Kidney (tissue), 14 donors: ENCODE results near the gene MUCL3. TPM values are rescaled to one million over a fixed set of nuclear protein-coding genes. Genes with fewer than 3 reads are reported as not detected.
A peak's percentile ranks its signal among the peaks of the same experiment; 100 is the strongest.
"Not testable (repeated sequence)": the region's sequence is repeated elsewhere in the genome, so short reads cannot be mapped to it uniquely, and the experiment has no call there.

ENCODE experiments used
- DNase-seq, 5 donors: peaks; one replicate each; pipeline ENCODE4 v3.0.0-alpha.2; 2013 to 2020
- FAIRE-seq: peaks from 2 replicates; lab custom pipeline; 2012; peaks lifted over from hg19 to GRCh38; lab: Jason Lieb, UNC
- H3K27ac ChIP-seq, 2 donors: one replicate each; pipeline ENCODE4 v1.7.0; 2013; ENCODE audit warnings: low read depth in 2 of 2, low read length in 2 of 2, inconsistent platforms in 1 of 2
- H3K27me3 ChIP-seq: one replicate; pipeline ENCODE4 v1.7.1; 2013; ENCODE audit warnings: low read length, inconsistent platforms; ENCODE audit not compliant: control insufficient read depth, insufficient read depth
- H3K36me3 ChIP-seq, 3 donors: one replicate each; pipeline versions ENCODE4 v1.7.0 to v1.7.1; 2013; ENCODE audit warnings: low read length in 3 of 3, control low read depth in 1 of 3, inconsistent platforms in 1 of 3; ENCODE audit not compliant: insufficient read depth in 3 of 3, control insufficient read depth in 2 of 3
- H3K4me1 ChIP-seq, 3 donors: one replicate each; pipeline versions ENCODE4 v1.7.0 to v1.7.1; 2013; ENCODE audit warnings: low read length in 3 of 3, inconsistent platforms in 1 of 3, low read depth in 1 of 3; ENCODE audit not compliant: control insufficient read depth in 2 of 3, insufficient read depth in 2 of 3
- H3K4me3 ChIP-seq, 3 donors: one replicate each; pipeline versions ENCODE4 v1.7.0 to v1.8.1; 2013; ENCODE audit warnings: low read length in 3 of 3, control low read depth in 1 of 3, inconsistent platforms in 1 of 3
- H3K9ac ChIP-seq, 3 donors: one replicate each; pipeline versions ENCODE4 v1.7.0 to v1.7.1; 2013; ENCODE audit warnings: low read length in 3 of 3, control low read depth in 1 of 3, inconsistent platforms in 1 of 3
- H3K9me3 ChIP-seq, 3 donors: one replicate each; pipeline versions ENCODE4 v1.7.0 to v1.7.1; 2013; ENCODE audit warnings: low read length in 3 of 3, control low read depth in 1 of 3, inconsistent platforms in 1 of 3; ENCODE audit not compliant: control insufficient read depth in 2 of 3, insufficient read depth in 1 of 3
- intact Hi-C: fragments of 100-400 bp; cut with DNase I; formaldehyde crosslinking; loops from one replicate; pipeline ENCODE4 v1.11.1; 2022
- polyA plus RNA-seq: library from polyadenylated mRNA; stranded (reverse); fragments of 350-450 nt; fragmentation: Illumina TruSeq; extraction: RNeasy Lipid Tissue Mini Kit (QIAGEN cat#74804); gene quantifications from one replicate; pipeline ENCODE4 v1.2.3, GENCODE V29; 2014; ENCODE audit warnings: low read depth, low replicate concordance; ENCODE audit not compliant: insufficient read depth
- total RNA-seq: library from RNA; stranded (reverse); fragmentation: NEBNext Ultra II Directional; extraction: Animal tissue kit (Norgen Biotek cat#: 25700); gene quantifications from one replicate; pipeline ENCODE4 v1.2.1, GENCODE V29; 2021
- TF ChIP-seq, protein P1 (sequence below): IDR thresholded peaks from 3 replicates; pipeline ENCODE4 v1.5.1; 2012; ENCODE audit warnings: mild to moderate bottlenecking, moderate library complexity, borderline replicate concordance; ENCODE audit not compliant: insufficient read depth; ENCODE audit errors: extremely low read depth
- donor health status: control.
- donor health status: control.
- donor health status: control.
- donor health status: control.
- donor health status: control.
- donor health status: DM: yes; HTN: yes; CAD: no.
- donor health status: Normal renal cell carcinoma (clear cell type).

MUCL3 gene
- total and polyA plus RNA-seq, 2 donors from 2014 or later = 0.13 TPM; not detected in 1

DNA sequence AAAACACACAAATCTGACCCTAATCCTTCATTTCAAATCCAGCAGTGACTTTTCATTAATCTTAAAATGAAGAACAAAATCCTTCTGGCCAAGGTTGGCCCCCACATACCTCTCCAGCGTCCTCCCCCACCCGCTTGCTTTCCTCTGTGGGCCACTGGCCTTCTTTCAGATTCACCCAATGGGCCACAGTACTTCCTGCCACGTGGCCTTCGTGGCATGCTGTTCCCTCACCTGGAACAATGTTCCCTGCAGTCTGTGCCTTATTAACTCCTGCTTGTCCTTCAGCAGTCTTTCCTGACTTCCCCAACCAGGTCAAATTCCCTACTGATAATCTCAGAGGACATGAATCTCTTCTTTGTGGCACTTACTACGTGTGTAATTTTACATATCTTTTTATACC is 38.1 kb upstream of the MUCL3 start:
- Histone ChIP-seq H3K4me1 (no peaks in the 10 kb centered on the region), H3K4me3 (no peak overlapping the region), H3K9ac (no peak overlapping the region), H3K9me3 (no peaks in the 10 kb centered on the region), H3K27me3 (no peaks in the 10 kb centered on the region), H3K27ac (no peak overlapping the region), H3K36me3 (peaks cover 0 to 9% (median 6%) of the 10 kb centered on the region in 3 donors)
- TF ChIP-seq, protein P1, sequence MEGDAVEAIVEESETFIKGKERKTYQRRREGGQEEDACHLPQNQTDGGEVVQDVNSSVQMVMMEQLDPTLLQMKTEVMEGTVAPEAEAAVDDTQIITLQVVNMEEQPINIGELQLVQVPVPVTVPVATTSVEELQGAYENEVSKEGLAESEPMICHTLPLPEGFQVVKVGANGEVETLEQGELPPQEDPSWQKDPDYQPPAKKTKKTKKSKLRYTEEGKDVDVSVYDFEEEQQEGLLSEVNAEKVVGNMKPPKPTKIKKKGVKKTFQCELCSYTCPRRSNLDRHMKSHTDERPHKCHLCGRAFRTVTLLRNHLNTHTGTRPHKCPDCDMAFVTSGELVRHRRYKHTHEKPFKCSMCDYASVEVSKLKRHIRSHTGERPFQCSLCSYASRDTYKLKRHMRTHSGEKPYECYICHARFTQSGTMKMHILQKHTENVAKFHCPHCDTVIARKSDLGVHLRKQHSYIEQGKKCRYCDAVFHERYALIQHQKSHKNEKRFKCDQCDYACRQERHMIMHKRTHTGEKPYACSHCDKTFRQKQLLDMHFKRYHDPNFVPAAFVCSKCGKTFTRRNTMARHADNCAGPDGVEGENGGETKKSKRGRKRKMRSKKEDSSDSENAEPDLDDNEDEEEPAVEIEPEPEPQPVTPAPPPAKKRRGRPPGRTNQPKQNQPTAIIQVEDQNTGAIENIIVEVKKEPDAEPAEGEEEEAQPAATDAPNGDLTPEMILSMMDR = no peak
- DNase-seq (peak in 2 of 5 donors; percentile 7 to 24), FAIRE-seq (no peak)
- intact Hi-C loops = no loop called here

DNA sequence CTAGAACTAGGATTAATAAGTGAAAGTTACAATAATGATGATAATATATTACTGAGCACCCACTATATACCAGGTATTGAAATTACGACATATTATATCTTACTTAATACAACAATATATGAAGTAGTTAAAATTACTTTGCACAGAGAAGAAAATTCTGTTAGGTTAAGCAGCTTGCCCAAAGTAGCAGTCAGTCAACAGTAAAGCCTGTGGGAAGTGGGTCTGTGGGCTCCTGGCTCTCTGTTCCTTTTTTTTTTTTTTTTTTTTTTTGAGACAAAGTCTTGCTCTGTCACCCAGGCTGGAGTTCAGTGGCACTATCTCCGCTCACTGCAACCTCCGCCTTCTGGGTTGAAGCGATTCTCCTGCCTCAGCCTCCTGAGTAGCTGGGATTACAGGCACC is 37.5 kb upstream of the MUCL3 start:
- H3K27ac ChIP-seq = no peak overlapping the region
- peak in 1 of 5 donors; percentile 15 for DNase-seq
- intact Hi-C loops = no loop called here
- no peak overlapping the region for H3K9ac ChIP-seq
- H3K9me3 ChIP-seq = no peaks in the 10 kb centered on the region
- no peak overlapping the region for H3K4me3 ChIP-seq
- no peaks in the 10 kb centered on the region for H3K27me3 ChIP-seq
- no peaks in the 10 kb centered on the region for H3K4me1 ChIP-seq
- TF ChIP-seq, protein P1 = no peak
- no peak for FAIRE-seq
- peaks cover 0 to 9% (median 4%) of the 10 kb centered on the region in 3 donors for H3K36me3 ChIP-seq

DNA sequence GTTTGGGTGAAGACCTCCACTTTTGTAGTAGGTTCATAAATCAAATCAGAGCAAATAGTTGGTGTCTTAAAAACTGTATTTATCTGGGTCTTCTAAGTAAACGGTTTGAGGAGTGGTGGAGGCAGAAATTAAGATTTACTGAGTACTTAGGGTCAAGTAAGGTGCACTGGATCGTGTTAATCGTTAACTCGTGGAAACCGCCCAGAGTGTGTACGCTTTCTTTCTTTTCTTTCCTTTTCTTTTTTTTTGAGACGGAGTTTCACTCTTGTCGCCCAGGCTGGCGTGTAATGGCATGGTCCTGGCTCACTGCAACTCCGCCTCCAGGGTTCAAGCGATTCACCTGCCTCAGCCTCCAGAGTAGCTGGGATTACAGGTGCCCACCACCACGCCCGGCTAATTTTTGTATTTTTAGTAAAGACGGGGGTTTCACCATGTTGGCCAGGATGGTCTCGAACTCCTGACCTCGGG is 33.4 kb upstream of the MUCL3 start:
- DNase-seq = peak in 3 of 5 donors; percentile 42 to 73 (median 66)
- FAIRE-seq, H3K4me1 ChIP-seq, H3K27me3 ChIP-seq, H3K9me3 ChIP-seq, intact Hi-C loops, H3K9ac ChIP-seq: not testable (repeated sequence)
- Histone ChIP-seq H3K4me3 (peak overlapping the region; percentile 54 to 96 (median 63)), H3K36me3 (peaks cover 2 to 21% (median 11%) of the 10 kb centered on the region in 3 donors), H3K27ac (peak overlapping the region in 1 of 2 donors; percentile 53)

- peaks cover 2 to 28% (median 11%) of the 10 kb centered on the region in 3 donors for H3K36me3 ChIP-seq
- H3K9ac ChIP-seq = peak within 1 kb of the TSS; percentile 78 to 95 (median 89)
- DNase-seq (peak; percentile 96 to 99 (median 97)), FAIRE-seq (peak; percentile 94)
- H3K9me3 ChIP-seq = no peaks in the 10 kb centered on the region
- intact Hi-C loops = no loop called here
- H3K4me3 ChIP-seq = peak within 1 kb of the TSS; percentile 94 to 97 (median 96)
- H3K4me1 ChIP-seq = peaks cover 0 to 10% (median 8%) of the 10 kb centered on the region in 3 donors
- H3K27me3 ChIP-seq = no peaks in the 10 kb centered on the region
- TF ChIP-seq, protein P1 = peak; percentile 2
- H3K27ac ChIP-seq = peak within 1 kb of the TSS; percentile 53 to 61
These were observed 32.8 kb upstream of the MUCL3 start, which contains the start of gene GTF2H4 for GRCh38 chr6:30907758-30908591. TSS of gene GTF2H4 (plus strand) at chr6:30908207.
